ENCODE data around the gene TNS4. TPM values are rescaled to one million over a fixed set of nuclear protein-coding genes. Genes with fewer than 3 reads are reported as not detected.
"Not testable (repeated sequence)": the region's sequence is repeated elsewhere in the genome, so short reads cannot be mapped to it uniquely, and the experiment has no call there.

The TNS4 gene, protein sequence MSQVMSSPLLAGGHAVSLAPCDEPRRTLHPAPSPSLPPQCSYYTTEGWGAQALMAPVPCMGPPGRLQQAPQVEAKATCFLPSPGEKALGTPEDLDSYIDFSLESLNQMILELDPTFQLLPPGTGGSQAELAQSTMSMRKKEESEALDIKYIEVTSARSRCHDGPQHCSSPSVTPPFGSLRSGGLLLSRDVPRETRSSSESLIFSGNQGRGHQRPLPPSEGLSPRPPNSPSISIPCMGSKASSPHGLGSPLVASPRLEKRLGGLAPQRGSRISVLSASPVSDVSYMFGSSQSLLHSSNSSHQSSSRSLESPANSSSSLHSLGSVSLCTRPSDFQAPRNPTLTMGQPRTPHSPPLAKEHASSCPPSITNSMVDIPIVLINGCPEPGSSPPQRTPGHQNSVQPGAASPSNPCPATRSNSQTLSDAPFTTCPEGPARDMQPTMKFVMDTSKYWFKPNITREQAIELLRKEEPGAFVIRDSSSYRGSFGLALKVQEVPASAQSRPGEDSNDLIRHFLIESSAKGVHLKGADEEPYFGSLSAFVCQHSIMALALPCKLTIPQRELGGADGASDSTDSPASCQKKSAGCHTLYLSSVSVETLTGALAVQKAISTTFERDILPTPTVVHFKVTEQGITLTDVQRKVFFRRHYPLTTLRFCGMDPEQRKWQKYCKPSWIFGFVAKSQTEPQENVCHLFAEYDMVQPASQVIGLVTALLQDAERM
- 0.22 TPM for polyA plus RNA-seq (2012; ENCODE audit: low read depth, missing spikeins)

- DNase-seq (ENCODE audit: insufficient read length, low spot score) (no peak), FAIRE-seq (no peak)
- TF ChIP-seq POU2F2 (IDR thresholded peaks at IDR 0.05; ENCODE audit: low read depth, low read length) (no peak), POLR2A (IDR thresholded peaks at IDR 0.05; ENCODE audit: low read depth, low read length) (no peak), POLR2AphosphoS5 (IDR thresholded peaks at IDR 0.05; ENCODE audit: low read depth, low read length) (no peak), SPI1 (IDR thresholded peaks at IDR 0.05; ENCODE audit: low read depth, low read length) (no peak), TAF1 (IDR thresholded peaks at IDR 0.05; ENCODE audit: low read depth, low read length) (no peak), PAX5 (IDR thresholded peaks at IDR 0.05; ENCODE audit: insufficient read depth, low read length, severe bottlenecking) (no peak)
Measured at GRCh38 chr17:40501499-40501911, at the start of gene TNS4. TNS4 (minus strand) TSS chr17:40501623; CDS start chr17:40496425, 5,198 bp downstream.

DNA sequence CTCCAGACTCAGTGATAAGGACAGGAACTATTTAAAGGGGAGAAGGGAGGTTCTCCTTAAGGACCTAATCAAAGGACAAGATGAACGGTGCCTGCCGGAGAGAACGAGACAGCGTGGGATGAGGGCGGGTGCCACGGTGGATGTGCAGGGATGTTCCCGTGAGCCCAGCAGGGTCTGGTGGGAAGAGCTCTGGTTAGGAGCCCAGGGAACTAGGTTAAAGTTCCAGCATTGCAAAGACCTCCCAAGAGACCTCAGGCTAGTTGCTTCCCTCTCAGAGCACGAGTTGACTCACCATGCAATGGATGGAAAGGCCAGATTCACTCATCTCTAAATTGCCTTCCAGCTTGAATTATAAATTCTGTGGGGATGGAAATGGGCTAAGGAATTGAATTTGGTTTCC, 49.2 kb upstream of the TNS4 start:
- no peak for FAIRE-seq
- TF ChIP-seq TAF1 (IDR thresholded peaks at IDR 0.05; ENCODE audit: low read depth, low read length): no peak
- TF ChIP-seq POU2F2 (IDR thresholded peaks at IDR 0.05; ENCODE audit: low read depth, low read length): no peak
- TF ChIP-seq POLR2A (IDR thresholded peaks at IDR 0.05; ENCODE audit: low read depth, low read length): no peak; the same call in 1 of the 2 replicates
- TF ChIP-seq SPI1 (IDR thresholded peaks at IDR 0.05; ENCODE audit: low read depth, low read length): no peak
- no peak for DNase-seq (ENCODE audit: insufficient read length, low spot score)

- no peak for DNase-seq (ENCODE audit: insufficient read length, low spot score)
- TF ChIP-seq POLR2A (IDR thresholded peaks at IDR 0.05; ENCODE audit: low read depth, low read length): no peak
- FAIRE-seq: no peak
Measured at GRCh38 chr17:40548982-40549685, 47.7 kb upstream of the TNS4 start.

- no peak for FAIRE-seq
- TF ChIP-seq TAF1 (IDR thresholded peaks at IDR 0.05; ENCODE audit: low read depth, low read length): no peak
- 0 out of 2 replicates have a peak, but pooled peaks have one; percentile 13 for TF ChIP-seq POU2F2 (IDR thresholded peaks at IDR 0.05; ENCODE audit: low read depth, low read length)
- 0 out of 2 replicates have a peak, but pooled peaks have one; percentile 19 for TF ChIP-seq POLR2A (IDR thresholded peaks at IDR 0.05; ENCODE audit: low read depth, low read length)
- TF ChIP-seq PAX5 (IDR thresholded peaks at IDR 0.05; ENCODE audit: insufficient read depth, low read length, severe bottlenecking): no peak
- TF ChIP-seq POLR2AphosphoS5 (IDR thresholded peaks at IDR 0.05; ENCODE audit: low read depth, low read length): peak; percentile 70; the same call in 1 of the 2 replicates
- TF ChIP-seq SPI1 (IDR thresholded peaks at IDR 0.05; ENCODE audit: low read depth, low read length): peak; percentile 60
- no peak for DNase-seq (ENCODE audit: insufficient read length, low spot score)
Measured at GRCh38 chr17:40548491-40548981, 47.1 kb upstream of the TNS4 start.

DNA sequence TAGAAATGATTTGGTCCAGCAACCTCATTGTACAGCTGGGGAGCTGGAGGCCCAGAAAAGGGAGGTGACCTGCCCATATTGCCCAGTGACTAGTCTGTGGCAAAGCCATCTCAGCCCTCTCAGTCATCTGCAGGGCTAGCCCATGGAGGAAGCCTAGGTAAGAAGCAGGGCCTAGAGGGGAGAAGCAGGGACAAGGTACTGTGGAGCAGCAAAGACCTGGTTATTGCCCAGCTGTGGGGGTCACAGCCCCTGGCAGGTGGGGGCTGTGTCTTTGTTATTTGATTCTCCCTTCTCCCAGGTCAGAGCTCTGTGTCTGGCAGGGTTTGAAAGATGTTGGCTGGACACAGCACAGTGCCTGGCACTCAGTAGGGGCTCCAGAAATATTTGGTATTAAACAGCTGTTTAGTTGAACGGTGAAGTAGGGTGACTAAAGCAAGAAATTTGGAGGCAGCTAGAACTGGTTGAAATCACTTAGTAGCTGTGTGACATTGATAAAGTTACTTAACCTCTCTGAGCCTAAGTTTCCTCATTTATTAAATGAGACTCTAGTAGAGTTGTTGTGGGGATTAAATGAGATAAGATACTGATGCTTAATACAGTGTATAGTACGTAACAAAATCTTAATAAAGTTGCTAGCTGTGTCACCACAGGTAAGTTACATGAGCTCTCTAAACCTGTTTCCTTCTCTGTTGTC, 46.5 kb upstream of the TNS4 start:
- DNase-seq (ENCODE audit: insufficient read length, low spot score) (no peak), FAIRE-seq (no peak)
- TF ChIP-seq SPI1 (IDR thresholded peaks at IDR 0.05; ENCODE audit: low read depth, low read length) (no peak), POU2F2 (IDR thresholded peaks at IDR 0.05; ENCODE audit: low read depth, low read length) (no peak), TAF1 (IDR thresholded peaks at IDR 0.05; ENCODE audit: low read depth, low read length) (no peak), POLR2A (IDR thresholded peaks at IDR 0.05; ENCODE audit: low read depth, low read length) (no peak), POLR2AphosphoS5 (IDR thresholded peaks at IDR 0.05; ENCODE audit: low read depth, low read length) (no peak), PAX5 (IDR thresholded peaks at IDR 0.05; ENCODE audit: insufficient read depth, low read length, severe bottlenecking) (no peak)

- FAIRE-seq (peak; percentile 77), DNase-seq (ENCODE audit: insufficient read length, low spot score) (no peak)
- TF ChIP-seq POLR2A (IDR thresholded peaks at IDR 0.05; ENCODE audit: low read depth, low read length) (no peak), SPI1 (IDR thresholded peaks at IDR 0.05; ENCODE audit: low read depth, low read length) (0 out of 2 replicates have a peak, but pooled peaks have one; percentile 39), TAF1 (IDR thresholded peaks at IDR 0.05; ENCODE audit: low read depth, low read length) (no peak), POU2F2 (IDR thresholded peaks at IDR 0.05; ENCODE audit: low read depth, low read length) (peak; percentile 13; the same call in 1 of the 2 replicates), POLR2AphosphoS5 (IDR thresholded peaks at IDR 0.05; ENCODE audit: low read depth, low read length) (no peak)
Measured at GRCh38 chr17:40547079-40547784, 45.8 kb upstream of the TNS4 start.

DNA sequence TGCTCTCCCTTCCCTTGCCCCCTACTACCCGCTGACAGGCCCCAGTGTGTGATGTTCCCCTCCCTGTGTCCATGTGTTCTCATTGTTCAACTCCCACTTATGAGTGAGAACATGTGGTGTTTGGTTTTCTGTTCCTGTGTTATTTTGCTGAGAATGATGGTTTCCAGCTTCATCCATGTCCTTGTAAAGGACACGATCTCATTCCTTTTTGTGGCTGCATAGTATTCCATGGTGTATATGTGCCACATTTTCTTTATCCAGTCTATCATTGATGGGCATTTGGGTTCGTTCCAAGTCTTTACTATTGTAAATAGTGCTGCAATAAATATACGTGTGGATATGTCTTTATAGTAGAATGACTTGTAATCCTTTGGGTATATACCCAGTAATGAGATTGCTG, 45.1 kb upstream of the TNS4 start:
- DNase-seq (ENCODE audit: insufficient read length, low spot score); FAIRE-seq: not testable (repeated sequence)

GRCh38 chr17:40545660-40546059, 44.2 kb upstream of the TNS4 start:
- TF ChIP-seq POU2F2 (IDR thresholded peaks at IDR 0.05; ENCODE audit: low read depth, low read length) (no peak), TAF1 (IDR thresholded peaks at IDR 0.05; ENCODE audit: low read depth, low read length) (no peak), PAX5 (IDR thresholded peaks at IDR 0.05; ENCODE audit: insufficient read depth, low read length, severe bottlenecking) (no peak), POLR2A (IDR thresholded peaks at IDR 0.05; ENCODE audit: low read depth, low read length) (no peak), SPI1 (IDR thresholded peaks at IDR 0.05; ENCODE audit: low read depth, low read length) (no peak), POLR2AphosphoS5 (IDR thresholded peaks at IDR 0.05; ENCODE audit: low read depth, low read length) (no peak)
- no peak for FAIRE-seq
- DNase-seq (ENCODE audit: insufficient read length, low spot score): no peak

Data from GM12891 (cell line).